ENCODE results near the gene BMP10. TPM values are rescaled to one million over a fixed set of nuclear protein-coding genes. Genes with fewer than 3 reads are reported as not detected.

Gene BMP10
- total RNA-seq, 1 donor from 2014 or later, result 0.19 TPM

- intact Hi-C loops (cut with micrococcal nuclease), result no loop called here
- Histone ChIP-seq H3K36me3 (no peaks in the 10 kb centered on the region), H3K4me1 (peaks cover 11% of the 10 kb centered on the region), H3K27me3 (ENCODE audit: low read depth) (peaks cover 86% of the 10 kb centered on the region), H3K27ac (replicated peaks) (no peak overlapping the region), H3K4me3 (no peak overlapping the region), H3K9me3 (replicated peaks) (no peaks in the 10 kb centered on the region)
- DNase-seq, result no peak
- no peak for TF ChIP-seq CTCF (IDR thresholded peaks at IDR 0.05; ENCODE audit: borderline replicate concordance)
Observed at GRCh38 chr2:68880213-68880612, 9.0 kb upstream of the BMP10 start.

- DNase-seq, result no peak
- H3K9me3 ChIP-seq (replicated peaks), result no peaks in the 10 kb centered on the region
- no peak overlapping the region for H3K4me3 ChIP-seq
- no peak for TF ChIP-seq CTCF (IDR thresholded peaks at IDR 0.05; ENCODE audit: borderline replicate concordance)
- intact Hi-C loops (cut with micrococcal nuclease), result no loop called here
- H3K4me1 ChIP-seq, result peaks cover 11% of the 10 kb centered on the region
- no peak overlapping the region for H3K27ac ChIP-seq (replicated peaks)
- H3K36me3 ChIP-seq, result no peaks in the 10 kb centered on the region
- peaks cover 87% of the 10 kb centered on the region for H3K27me3 ChIP-seq (ENCODE audit: low read depth)
Observed at GRCh38 chr2:68879296-68879695, 8.1 kb upstream of the BMP10 start.

GRCh38 chr2:68878753-68879152 lies 7.6 kb upstream of the BMP10 start:
- no peaks in the 10 kb centered on the region for H3K9me3 ChIP-seq (replicated peaks)
- H3K36me3 ChIP-seq, result no peaks in the 10 kb centered on the region
- H3K4me3 ChIP-seq, result no peak overlapping the region
- H3K27me3 ChIP-seq (ENCODE audit: low read depth), result peaks cover 87% of the 10 kb centered on the region
- no peak for DNase-seq
- intact Hi-C loops (cut with micrococcal nuclease), result no loop called here
- H3K4me1 ChIP-seq, result peaks cover 11% of the 10 kb centered on the region
- no peak overlapping the region for H3K27ac ChIP-seq (replicated peaks)
- no peak for TF ChIP-seq CTCF (IDR thresholded peaks at IDR 0.05; ENCODE audit: borderline replicate concordance)

- no peaks in the 10 kb centered on the region for H3K9me3 ChIP-seq (replicated peaks)
- H3K4me3 ChIP-seq, result no peak overlapping the region
- intact Hi-C loops (cut with micrococcal nuclease), result no loop called here
- no peak for DNase-seq
- H3K36me3 ChIP-seq, result no peaks in the 10 kb centered on the region
- H3K27me3 ChIP-seq (ENCODE audit: low read depth), result peaks cover 89% of the 10 kb centered on the region
- no peak overlapping the region for H3K27ac ChIP-seq (replicated peaks)
- TF ChIP-seq CTCF (IDR thresholded peaks at IDR 0.05; ENCODE audit: borderline replicate concordance), result no peak
- peaks cover 11% of the 10 kb centered on the region for H3K4me1 ChIP-seq
Observed at GRCh38 chr2:68878071-68878711, 7.0 kb upstream of the BMP10 start.

- no peak for TF ChIP-seq CTCF (IDR thresholded peaks at IDR 0.05; ENCODE audit: borderline replicate concordance)
- Histone ChIP-seq H3K27me3 (ENCODE audit: low read depth) (peaks cover 89% of the 10 kb centered on the region), H3K27ac (replicated peaks) (no peak overlapping the region), H3K4me3 (no peak overlapping the region), H3K9me3 (replicated peaks) (no peaks in the 10 kb centered on the region), H3K36me3 (no peaks in the 10 kb centered on the region), H3K4me1 (peaks cover 11% of the 10 kb centered on the region)
- intact Hi-C loops (cut with micrococcal nuclease), result no loop called here
- DNase-seq, result peak; percentile 74
Observed at GRCh38 chr2:68877079-68877772, 6.0 kb upstream of the BMP10 start.
